SU-DHL-6 (cell line): ENCODE results near the gene PMEL.

ENCODE experiments used
- CTCF ChIP-seq: fragments of 200-600 bp; sonication (generic); IDR thresholded peaks from one replicate; pipeline ENCODE4 v1.5.1; 2017; ENCODE audit warnings: antibody characterized with exemption, mild to moderate bottlenecking, low read length, moderate library complexity; ENCODE audit not compliant: insufficient read depth, poor library complexity, severe bottlenecking
- EZH2phosphoT487 ChIP-seq: fragments of 200-600 bp; sonication (generic), shearing (Covaris generic); conservative IDR thresholded peaks from 2 replicates; pipeline ENCODE4 v1.6.1; 2018; ENCODE audit warnings: mild to moderate bottlenecking, antibody characterized with exemption, low read length, moderate library complexity, mixed read lengths

DNA sequence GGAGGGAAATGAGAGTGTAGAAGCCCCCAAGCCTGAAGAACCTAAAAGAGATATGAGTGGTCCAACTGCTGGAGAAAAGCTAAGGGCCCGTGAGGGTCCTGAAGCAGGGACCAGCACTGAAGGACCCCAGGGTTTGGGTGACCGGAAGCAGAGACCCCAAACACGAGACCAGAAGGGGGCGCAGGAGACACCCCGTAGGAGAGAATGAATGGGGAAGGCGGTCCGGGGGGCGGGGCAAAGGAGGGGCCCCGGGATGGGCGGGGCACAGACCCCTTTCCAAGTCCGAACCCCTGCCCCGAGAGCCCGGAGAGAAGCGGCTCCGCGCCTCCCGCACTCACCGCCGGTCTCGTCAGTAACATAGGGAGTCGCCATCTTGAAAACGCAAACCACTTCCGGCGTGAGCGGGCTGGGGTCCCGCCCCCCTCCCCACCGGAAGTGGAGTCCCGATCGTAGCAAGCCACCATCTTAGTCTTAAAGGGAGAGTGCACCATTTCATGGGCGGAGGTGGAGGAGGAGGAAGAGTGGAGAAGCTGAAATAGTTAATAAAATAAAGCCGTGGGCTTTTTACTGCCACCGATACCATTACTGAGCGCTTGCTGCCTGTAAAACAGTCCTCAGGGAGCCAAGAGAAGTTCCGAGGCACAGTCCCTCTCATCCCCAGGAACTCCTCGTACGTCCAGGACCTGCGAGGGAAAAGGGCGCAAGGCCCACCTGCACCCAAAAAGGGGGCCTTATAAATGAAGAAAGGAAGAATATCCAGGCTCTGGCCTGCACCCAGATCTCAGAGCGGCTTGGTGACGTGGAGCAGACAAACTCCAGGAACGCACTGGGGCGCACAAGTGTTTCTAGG lies 38.9 kb downstream of the PMEL start:
- TF ChIP-seq CTCF (peak; percentile 96), EZH2phosphoT487 (no peak)
